HG02943 (cell line): ENCODE measurements around the gene BDH1.
"Not testable (repeated sequence)": the region's sequence is repeated elsewhere in the genome, so short reads cannot be mapped to it uniquely, and the experiment has no call there.

Experiments used
- ATAC-seq: cut with Tn5 transposase; IDR thresholded peaks from one replicate; pipeline ENCODE4 v1.9.1; 2021; ENCODE audit warnings: mild to moderate bottlenecking, low read depth, moderate library complexity; ENCODE audit not compliant: unreplicated experiment

Gene BDH1

DNA sequence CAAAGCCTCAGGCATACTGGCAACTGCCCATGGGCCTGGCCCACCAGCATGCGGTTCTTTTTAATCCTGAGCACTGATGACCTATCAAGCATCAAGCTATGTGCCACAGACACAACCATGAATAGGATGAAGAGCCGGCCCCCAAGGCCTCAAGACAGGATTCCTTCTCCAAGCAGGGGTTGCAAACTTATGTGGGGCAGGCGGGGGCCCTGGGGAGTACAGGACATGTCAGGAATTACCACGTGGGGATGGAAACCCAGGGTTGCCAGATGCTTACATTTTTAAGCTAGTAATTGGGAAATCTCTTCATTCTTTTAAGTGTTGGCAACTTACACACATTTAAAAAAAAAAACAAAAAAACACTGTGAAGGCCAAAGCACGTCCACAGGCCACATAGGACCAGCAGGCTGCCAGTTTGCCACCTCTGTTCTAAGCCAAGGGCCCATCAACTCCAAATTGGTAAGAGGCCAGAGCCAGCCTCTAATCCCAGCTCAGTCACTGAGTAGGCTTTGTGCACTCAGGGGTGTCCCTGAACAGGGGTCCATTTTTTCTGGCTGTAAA, 32.8 kb downstream of the BDH1 start:
- ATAC-seq, result no peak

DNA sequence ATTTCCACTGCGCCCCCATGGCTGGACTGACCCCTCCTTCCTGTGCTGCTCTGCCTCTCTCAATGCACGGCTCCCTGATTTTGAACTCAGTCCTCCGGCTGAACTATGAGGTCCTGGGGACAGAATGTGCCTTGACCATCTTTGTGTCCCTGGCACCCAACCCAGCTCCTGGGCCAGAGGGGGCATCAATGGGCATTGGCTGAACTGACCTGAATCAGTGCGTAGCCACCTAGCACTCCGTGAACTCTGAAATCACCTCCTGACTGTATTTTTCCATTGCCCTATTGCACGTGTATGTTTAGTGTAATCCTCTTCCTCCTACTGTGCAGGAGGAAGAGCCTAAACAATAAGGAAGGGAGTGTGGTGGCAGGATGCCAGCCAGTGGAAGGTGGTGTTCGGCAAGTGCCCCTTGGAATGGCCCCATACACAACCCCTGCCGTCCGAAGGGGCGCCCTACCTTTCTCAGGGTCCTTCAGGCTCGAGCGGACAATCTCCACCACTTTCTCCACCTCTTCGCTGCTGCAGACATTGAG, 33.5 kb downstream of the BDH1 start:
- ATAC-seq, result no peak

DNA sequence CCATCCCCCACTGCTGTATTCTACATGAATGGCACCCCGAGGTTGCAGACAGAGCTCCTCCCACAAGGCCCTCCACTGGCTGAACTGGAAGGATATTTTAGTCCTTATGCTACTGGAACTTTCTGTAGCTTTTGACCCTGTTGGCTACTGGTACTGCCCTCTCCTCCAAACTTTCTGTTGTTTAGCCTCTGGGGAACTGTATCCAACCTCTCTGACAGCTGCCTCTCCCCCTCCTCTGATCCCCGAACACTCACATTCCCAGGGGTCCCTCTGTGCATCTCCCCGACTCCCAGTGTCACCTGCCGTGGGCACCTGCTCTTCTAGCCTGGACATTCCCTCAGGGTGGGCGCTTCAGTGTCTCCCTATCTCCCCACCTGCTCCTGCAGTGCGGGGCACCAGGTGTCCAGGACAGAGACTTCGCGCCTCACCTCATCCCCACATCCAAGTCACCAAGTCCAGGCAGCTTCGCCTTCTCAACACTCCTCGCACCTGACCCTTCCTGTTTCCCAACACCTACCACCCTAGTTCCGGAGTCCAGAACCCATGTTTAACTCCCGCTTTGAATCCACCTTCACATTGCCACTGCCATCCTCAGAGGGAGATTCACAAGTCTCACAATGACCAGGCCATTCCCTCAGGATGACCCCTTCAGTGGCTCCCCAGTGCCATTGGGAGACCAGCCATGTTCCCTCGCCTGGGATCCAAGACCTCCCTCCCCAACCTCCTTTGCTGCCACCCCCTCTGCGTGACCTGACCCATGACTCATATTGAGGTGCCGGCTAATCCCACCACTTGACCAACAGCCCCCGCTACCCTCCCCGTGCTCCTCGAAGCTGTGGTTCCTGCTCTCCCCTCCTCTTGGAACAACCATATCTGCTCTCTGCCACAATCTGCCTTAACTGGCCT, 34.2 kb downstream of the BDH1 start:
- no peak for ATAC-seq

- no peak for ATAC-seq
Measured at GRCh38 chr3:197520311-197521276, 35.2 kb downstream of the BDH1 start.

GRCh38 chr3:197519801-197520211, 36.0 kb downstream of the BDH1 start:
- no peak for ATAC-seq

DNA sequence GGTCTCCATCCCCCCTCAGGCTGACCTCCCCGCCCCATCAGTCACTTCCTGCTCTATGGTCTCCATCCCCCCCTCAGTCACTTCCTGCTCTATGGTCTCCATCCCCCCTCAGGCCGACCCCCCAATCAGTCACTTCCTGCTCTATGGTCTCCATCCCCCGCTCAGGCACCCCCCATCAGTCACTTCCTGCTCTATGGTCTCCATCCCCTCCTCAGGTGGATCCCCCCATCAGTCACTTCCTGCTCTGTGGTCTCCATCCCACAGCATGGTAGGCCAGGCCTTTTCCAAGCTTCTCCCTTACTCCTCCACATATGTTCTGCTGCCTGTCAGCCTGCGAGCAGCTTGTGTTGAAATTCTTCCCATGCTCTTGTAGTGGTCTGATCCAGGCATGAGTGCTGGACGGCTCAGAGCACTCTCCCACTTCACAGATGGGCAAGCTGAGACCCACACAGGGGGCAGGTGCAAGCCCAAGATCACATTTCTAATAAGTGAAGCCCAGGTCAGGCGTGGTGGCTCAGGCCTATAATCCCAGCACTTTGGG, 36.8 kb downstream of the BDH1 start:
- ATAC-seq, result no peak

DNA sequence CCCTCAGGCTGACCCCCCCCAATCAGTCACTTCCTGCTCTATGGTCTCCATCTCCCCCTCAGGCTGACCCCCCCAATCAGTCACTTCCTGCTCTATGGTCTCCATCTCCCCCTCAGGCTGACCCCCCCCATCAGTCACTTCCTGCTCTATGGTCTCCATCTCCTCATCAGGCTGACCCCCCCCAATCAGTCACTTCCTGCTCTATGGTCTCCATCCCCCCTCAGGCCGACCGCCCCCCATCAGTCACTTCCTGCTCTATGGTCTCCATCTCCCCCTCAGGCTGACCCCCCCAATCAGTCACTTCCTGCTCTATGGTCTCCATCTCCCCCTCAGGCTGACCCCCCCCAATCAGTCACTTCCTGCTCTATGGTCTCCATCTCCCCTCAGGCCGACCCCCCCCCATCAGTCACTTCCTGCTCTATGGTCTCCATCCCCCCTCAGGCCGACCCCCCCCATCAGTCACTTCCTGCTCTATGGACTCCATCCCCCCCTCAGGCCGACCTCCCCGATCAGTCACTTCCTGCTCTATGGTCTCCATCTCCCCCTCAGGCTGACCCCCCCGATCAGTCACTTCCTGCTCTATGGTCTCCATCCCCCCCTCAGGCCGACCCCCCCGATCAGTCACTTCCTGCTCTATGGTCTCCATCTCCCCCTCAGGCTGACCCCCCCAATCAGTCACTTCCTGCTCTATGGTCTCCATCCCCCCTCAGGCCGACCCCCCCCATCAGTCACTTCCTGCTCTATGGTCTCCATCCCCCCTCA, 37.7 kb downstream of the BDH1 start:
- not testable (repeated sequence) for ATAC-seq

DNA sequence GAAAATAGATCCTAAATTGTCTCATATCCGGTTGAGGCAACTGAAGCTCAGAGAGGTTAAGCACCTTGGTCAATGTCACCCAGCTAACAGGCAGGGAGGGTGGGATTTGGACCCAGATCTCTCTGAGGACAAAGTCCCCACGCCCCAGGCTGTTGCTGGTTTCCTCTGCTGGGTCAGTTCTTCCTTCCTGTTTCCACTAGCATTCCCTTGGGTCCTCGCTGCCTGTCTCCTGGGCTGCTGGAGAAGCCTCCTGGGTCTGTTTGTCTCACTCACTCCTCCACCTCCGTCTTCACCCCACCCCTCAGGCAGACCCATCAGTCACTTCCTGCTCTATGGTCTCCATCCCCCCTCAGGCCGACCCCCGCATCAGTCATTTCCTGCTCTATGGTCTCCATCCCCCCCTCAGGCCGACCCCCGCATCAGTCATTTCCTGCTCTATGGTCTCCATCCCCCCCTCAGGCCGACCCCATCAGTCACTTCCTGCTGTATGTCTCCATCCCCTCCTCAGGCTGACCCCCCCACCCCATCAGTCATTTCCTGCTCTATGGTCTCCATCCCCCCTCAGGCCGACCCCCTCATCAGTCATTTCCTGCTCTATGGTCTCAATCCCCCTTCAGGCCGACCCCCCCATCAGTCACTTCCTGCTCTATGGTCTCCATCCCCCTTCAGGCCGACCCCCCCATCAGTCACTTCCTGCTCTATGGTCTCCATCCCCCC, 38.7 kb downstream of the BDH1 start:
- ATAC-seq, result not testable (repeated sequence)

DNA sequence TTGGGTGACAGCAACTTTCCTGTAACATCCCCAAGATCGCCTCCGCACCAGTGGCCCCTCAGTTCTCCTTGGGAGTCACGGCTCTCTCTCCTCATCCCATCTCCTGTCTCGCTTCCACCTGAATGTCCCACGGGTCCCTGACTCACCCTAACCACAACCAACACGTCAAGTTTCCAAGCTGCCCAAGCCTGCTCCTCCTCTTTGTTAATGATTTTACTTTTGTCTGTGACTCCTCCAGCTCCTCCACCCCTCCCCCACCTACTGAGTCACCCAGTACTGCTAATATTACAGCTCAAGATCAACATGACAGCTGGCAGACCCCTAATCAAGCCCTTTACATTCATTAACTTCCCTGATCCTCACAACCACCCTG, 39.3 kb downstream of the BDH1 start:
- no peak for ATAC-seq

GRCh38 chr3:197514786-197515355, 40.9 kb downstream of the BDH1 start:
- no peak for ATAC-seq

GRCh38 chr3:197513953-197514785, 41.6 kb downstream of the BDH1 start:
- no peak for ATAC-seq

GRCh38 chr3:197512691-197513571, 42.8 kb downstream of the BDH1 start:
- ATAC-seq, result no peak

DNA sequence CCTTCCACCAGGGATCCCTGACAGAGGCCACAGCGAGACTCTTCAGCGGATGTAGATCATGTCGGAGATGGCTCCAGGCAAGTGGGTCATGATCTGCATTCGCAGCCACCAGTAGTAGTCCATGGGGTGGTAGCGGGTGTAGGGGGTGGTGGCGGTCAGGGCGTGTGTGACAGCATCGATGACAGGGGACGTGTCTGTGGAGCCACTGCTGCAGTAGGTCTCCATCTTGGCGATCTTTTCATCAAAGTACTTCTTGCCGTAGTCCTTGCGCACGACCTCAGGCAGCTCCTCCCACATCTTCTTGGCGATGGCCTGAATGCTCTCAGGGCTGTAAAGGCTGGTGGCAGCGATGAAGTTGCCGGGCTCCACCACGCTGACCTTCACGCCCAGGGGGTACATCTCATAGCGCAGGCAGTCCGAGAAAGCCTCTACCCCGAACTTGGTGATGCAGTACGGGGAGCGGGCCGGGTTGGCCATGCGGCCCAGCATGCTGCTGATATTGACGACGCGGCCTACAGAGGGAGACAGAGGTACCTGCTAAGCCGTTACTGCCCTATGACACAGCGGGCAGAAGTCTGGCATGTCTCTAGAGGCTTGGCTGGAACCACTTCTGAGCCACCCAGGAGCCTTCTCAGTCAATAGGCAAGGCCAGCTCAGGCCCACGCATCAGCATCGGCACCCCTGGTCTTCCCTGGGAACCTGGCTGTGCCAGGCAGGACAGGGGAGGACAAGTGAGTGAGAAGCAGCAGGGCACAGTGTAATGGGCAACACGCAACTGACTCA, 43.7 kb downstream of the BDH1 start:
- no peak for ATAC-seq

- ATAC-seq, result no peak
Measured at GRCh38 chr3:197511130-197511529, 44.6 kb downstream of the BDH1 start.

DNA sequence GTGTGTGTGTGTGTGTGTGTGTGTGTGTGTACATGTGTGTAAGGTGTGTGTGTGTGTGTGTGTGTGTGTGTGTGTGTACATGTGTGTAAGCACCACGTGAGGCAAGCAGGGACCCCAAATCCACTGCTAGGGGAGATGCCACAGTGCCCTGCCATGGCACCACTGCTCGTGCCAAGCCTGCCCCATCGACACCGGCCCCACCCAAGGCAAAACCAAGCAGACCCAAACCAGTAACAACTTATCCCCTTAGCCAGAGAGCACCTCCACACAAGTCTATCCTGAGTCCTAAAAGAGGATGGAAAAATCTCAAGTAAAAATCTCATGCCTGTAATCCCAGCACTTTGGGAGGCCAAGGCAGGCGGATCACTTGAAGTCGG, 45.1 kb downstream of the BDH1 start:
- no peak for ATAC-seq
